Gastroesophageal sphincter (tissue), 4 donors: Measurements from ENCODE around the gene PPP3CA. TPM values are rescaled to one million over a fixed set of nuclear protein-coding genes. Genes with fewer than 3 reads are reported as not detected.

Source experiments
- ATAC-seq: fragments of 150-250 bp; one replicate; pipeline ENCODE4 v1.9.1; 2016; ENCODE audit warnings: mild to moderate bottlenecking, moderate library complexity
- H3K27ac ChIP-seq, 4 donors: fragments of 200-600 bp; sonication (generic) in 3 of 4; 1 replicate in 3 of 4; 2 replicates in 1 of 4; pipeline ENCODE4 v1.5.1; 2016 to 2019
- H3K27me3 ChIP-seq: fragments of 200-600 bp; sonication (generic); one replicate; pipeline ENCODE4 v1.5.1; 2019
- H3K36me3 ChIP-seq, 2 donors: fragments of 200-600 bp; sonication (generic); one replicate each; pipeline ENCODE4 v1.5.1; 2019; ENCODE audit warnings: control low read depth in 1 of 2
- H3K4me1 ChIP-seq, 3 donors: fragments of 200-600 bp; sonication (generic); 1 replicate in 2 of 3; 2 replicates in 1 of 3; pipeline ENCODE4 v1.5.1; 2016 to 2019; ENCODE audit warnings: control low read depth in 2 of 3
- H3K4me3 ChIP-seq, 2 donors: fragments of 200-600 bp; sonication (generic); one replicate each; pipeline ENCODE4 v1.5.1; 2019; ENCODE audit warnings: mild to moderate bottlenecking in 1 of 2, moderate library complexity in 1 of 2
- H3K9me3 ChIP-seq, 3 donors: fragments of 200-600 bp; sonication (generic); one replicate each; pipeline ENCODE4 v1.5.1; 2017 to 2019; ENCODE audit warnings: control low read depth in 2 of 3
- EP300 ChIP-seq: sonication (generic); formaldehyde crosslinking; IDR thresholded peaks from one replicate; pipeline ENCODE4 v1.6.1; 2017; ENCODE audit warnings: antibody characterized with exemption, mild to moderate bottlenecking
- POLR2A ChIP-seq, 2 donors: fragments of 450-650 bp; IDR thresholded peaks; one replicate each; pipeline ENCODE4 v1.6.1; 2017; ENCODE audit warnings: antibody characterized with exemption in 2 of 2, mild to moderate bottlenecking in 2 of 2, moderate library complexity in 1 of 2
- POLR2AphosphoS5 ChIP-seq: sonication (generic); formaldehyde crosslinking; IDR thresholded peaks from one replicate; pipeline ENCODE4 v1.6.1; 2017; ENCODE audit warnings: antibody characterized with exemption
- WGBS, 2 donors: methylation state at CpG; one replicate each; pipeline ENCODE4 v1.1.5; 2018; ENCODE audit warnings: low coverage in 1 of 2; 5-methylcytosine and 5-hydroxymethylcytosine counted together
- total RNA-seq, 4 donors: library from RNA; depleted of rRNA; stranded (reverse); fragments of >200 nt; gene quantifications; one replicate each; pipeline ENCODE4 v1.1.0, GENCODE V29; 2016
- TF ChIP-seq, protein P1 (sequence below), 4 experiments: fragments of 200-600 bp in 2 of 4; fragments of 450-650 bp in 2 of 4; sonication (generic) in 1 of 4; IDR thresholded peaks; one replicate each; pipeline ENCODE4 v1.5.1; 2017 to 2019; ENCODE audit warnings: antibody characterized with exemption in 4 of 4, mild to moderate bottlenecking in 2 of 4, moderate library complexity in 2 of 4

PPP3CA gene
- total RNA-seq, 4 donors from 2014 or later = 21.1 to 29.2 (median 24.8) TPM

DNA sequence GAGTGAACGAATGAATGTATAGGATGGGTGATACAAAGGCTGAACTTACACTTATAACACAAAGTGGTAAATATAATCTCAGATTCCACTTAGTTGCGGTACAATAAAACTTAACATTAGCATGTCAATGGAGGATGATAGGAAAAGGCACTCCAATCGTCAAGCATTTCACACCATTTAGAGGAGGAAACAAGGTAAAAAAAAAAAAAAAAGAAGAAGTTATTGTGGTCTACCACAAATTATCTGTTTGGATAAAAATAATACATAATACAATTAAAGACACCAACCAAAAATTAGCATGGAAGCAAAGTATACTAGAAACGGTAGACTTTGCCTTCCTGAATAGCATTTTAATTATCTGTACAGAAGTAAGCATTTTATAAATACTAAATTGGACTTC, 205.5 kb downstream of the PPP3CA start:
- ATAC-seq = no peak
- no peaks in the 10 kb centered on the region for H3K9me3 ChIP-seq
- H3K36me3 ChIP-seq = no peaks in the 10 kb centered on the region
- WGBS, 2 donors = 74 to 87% methylated on average over 3 to 4 of the region's 4 CpGs
- TF ChIP-seq EP300 (no peak), POLR2A (IDR thresholded peaks at IDR 0.05) (no peak), POLR2AphosphoS5 (no peak)
- TF ChIP-seq, protein P1, sequence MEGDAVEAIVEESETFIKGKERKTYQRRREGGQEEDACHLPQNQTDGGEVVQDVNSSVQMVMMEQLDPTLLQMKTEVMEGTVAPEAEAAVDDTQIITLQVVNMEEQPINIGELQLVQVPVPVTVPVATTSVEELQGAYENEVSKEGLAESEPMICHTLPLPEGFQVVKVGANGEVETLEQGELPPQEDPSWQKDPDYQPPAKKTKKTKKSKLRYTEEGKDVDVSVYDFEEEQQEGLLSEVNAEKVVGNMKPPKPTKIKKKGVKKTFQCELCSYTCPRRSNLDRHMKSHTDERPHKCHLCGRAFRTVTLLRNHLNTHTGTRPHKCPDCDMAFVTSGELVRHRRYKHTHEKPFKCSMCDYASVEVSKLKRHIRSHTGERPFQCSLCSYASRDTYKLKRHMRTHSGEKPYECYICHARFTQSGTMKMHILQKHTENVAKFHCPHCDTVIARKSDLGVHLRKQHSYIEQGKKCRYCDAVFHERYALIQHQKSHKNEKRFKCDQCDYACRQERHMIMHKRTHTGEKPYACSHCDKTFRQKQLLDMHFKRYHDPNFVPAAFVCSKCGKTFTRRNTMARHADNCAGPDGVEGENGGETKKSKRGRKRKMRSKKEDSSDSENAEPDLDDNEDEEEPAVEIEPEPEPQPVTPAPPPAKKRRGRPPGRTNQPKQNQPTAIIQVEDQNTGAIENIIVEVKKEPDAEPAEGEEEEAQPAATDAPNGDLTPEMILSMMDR (IDR thresholded peaks at IDR 0.05) = no peak
- no peak overlapping the region for H3K27ac ChIP-seq
- H3K4me1 ChIP-seq = peaks cover 0 to 21% (median 0%) of the 10 kb centered on the region in 3 donors
- no peak overlapping the region for H3K4me3 ChIP-seq
- no peaks in the 10 kb centered on the region for H3K27me3 ChIP-seq

DNA sequence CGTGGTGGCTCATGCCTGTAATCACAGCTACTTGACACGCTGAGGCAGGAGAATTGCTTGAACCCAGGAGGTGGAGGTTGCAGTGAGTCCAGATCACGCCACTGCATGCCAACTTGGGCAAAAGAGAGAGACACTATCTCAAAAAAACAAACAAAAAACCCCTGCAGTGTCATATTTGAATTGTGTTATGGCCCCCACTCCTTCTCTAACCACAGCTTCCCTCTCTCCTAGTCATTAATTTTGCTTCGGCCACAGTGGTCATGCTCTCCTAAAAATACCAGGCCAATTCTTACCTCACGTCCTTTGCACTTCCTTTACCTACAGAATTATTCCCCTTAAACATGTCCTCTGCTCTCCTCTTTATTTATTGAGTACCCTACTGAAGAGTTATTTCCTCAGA, 206.1 kb downstream of the PPP3CA start:
- TF ChIP-seq, protein P1 (IDR thresholded peaks at IDR 0.05) = no peak
- TF ChIP-seq POLR2A (IDR thresholded peaks at IDR 0.05) = no peak
- no peak for TF ChIP-seq EP300
- no peak for TF ChIP-seq POLR2AphosphoS5
- H3K36me3 ChIP-seq = no peaks in the 10 kb centered on the region
- H3K27ac ChIP-seq = no peak overlapping the region
- H3K4me1 ChIP-seq = peaks cover 0 to 23% (median 0%) of the 10 kb centered on the region in 3 donors
- H3K9me3 ChIP-seq = no peaks in the 10 kb centered on the region
- H3K27me3 ChIP-seq = no peaks in the 10 kb centered on the region
- WGBS, 2 donors = 89 to 92% methylated on average over 5 of the region's 5 CpGs
- ATAC-seq = no peak
- H3K4me3 ChIP-seq = no peak overlapping the region

- TF ChIP-seq POLR2A (IDR thresholded peaks at IDR 0.05) (no peak), POLR2AphosphoS5 (no peak), EP300 (no peak)
- TF ChIP-seq, protein P1 (IDR thresholded peaks at IDR 0.05) = no peak
- H3K36me3 ChIP-seq = no peaks in the 10 kb centered on the region
- ATAC-seq = no peak
- no peak overlapping the region for H3K4me3 ChIP-seq
- H3K9me3 ChIP-seq = no peaks in the 10 kb centered on the region
- no peaks in the 10 kb centered on the region for H3K27me3 ChIP-seq
- H3K4me1 ChIP-seq = peaks cover 0 to 31% (median 0%) of the 10 kb centered on the region in 3 donors
- no peak overlapping the region for H3K27ac ChIP-seq
These were observed 207.1 kb downstream of the PPP3CA start for GRCh38 chr4:101140228-101140627.

DNA sequence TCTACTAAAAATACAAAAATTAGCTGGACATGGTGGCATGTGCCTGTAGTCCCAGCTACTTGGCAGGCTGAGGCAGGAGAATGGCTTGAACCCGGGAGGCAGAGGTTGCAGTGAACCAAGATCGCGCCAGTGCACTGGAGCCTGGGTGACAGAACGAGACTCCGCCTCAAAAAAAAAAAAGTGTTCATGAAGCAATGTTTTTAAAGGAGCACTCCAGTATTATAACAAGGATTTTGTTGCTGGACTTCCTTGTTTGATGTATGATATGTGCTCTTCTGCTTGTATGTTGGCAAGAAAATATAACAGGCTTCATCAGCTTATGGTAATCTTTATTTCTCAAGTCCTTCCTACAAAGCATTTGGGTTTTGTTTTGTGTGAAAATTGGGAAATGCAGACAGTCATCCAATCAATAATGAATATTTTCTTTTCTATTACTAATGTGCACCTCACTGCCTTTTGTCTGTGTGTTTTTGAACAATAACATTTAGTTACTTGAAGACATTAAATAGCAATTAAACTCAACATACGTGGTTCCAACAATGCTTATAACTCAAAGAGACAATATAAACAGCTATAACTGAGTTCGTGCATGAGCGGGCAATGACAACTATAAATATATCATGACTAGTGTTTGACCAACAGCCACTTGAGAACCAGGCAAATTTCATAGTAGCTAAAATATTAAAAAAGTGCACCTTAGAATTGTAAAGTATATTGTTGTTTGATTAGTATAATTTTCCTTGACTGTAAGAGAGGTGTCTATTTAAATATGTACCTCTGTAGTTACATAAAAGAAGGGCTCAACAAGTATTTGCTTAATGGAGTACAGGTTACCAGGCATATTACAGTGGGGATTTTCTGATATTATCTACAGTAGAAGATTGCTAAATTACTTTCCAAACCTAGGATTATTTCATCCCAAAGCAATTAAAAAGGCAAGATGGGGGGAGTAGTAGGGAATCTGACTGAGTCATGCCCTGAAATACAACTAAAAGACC, 210.7 kb downstream of the PPP3CA start:
- Histone ChIP-seq H3K36me3 (no peaks in the 10 kb centered on the region), H3K9me3 (no peaks in the 10 kb centered on the region), H3K27me3 (no peaks in the 10 kb centered on the region), H3K4me1 (peaks cover 0 to 31% (median 0%) of the 10 kb centered on the region in 3 donors), H3K4me3 (no peak overlapping the region), H3K27ac (no peak overlapping the region)
- ATAC-seq = no peak
- TF ChIP-seq POLR2AphosphoS5 (no peak), EP300 (no peak), POLR2A (IDR thresholded peaks at IDR 0.05) (no peak)
- TF ChIP-seq, protein P1 (IDR thresholded peaks at IDR 0.05) = no peak
- WGBS, 2 donors = 86 to 90% methylated on average over 7 to 8 of the region's 8 CpGs
